HG03565 (cell line): Measurements from ENCODE around the gene NR3C1.
A peak's percentile ranks its signal among the peaks of the same experiment; 100 is the strongest.

ENCODE experiments used
- ATAC-seq: cut with Tn5 transposase; IDR thresholded peaks from one replicate; pipeline ENCODE4 v1.9.1; 2021; ENCODE audit warnings: mild to moderate bottlenecking, moderate library complexity; ENCODE audit not compliant: unreplicated experiment

NR3C1 gene

DNA sequence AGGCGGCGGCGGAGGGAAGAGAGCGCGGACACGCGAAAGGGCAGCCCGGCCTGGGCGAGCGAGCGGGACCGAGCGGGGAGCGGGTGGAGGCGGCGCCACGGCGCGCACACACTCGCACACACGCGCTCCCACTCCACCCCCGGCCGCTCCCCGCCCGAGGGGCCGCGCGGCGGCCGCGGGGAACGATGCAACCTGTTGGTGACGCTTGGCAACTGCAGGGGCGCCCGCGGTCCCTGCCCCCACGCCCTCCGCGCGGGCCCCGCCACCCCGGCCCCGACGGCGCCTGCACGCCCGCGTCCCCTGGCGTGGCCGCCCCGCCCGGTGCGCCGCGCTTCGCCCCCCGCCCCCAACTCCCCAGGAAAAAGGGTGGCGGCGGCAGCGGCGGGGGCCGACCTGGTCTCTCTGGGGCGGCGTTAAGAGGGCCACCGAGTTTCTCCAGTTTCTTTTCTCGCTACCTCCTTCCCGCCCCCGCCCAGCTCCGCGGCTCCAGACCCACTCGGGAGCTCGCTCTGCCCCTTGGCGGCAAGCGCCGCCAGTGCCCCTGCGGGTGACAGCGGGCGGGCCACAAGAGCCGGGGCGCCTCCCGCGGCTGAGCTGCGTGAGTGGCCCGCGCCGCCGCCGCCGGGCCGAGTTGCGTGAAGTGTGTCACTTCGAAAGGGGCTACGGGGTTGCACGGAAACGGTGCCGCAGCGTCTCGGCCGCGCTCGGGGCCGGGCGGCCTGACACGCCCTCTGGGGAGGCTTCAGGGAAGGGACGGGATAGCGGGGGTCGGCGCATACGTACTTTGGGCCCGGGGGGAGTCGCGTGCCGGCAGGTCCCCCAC, at the start of gene NR3C1:
Gene NR3C1 (minus strand): TSS at position 94 of the 823 bp plus-strand sequence. CDS start 2,847 bp downstream, outside the sequence.
- peak; percentile 56 for ATAC-seq

DNA sequence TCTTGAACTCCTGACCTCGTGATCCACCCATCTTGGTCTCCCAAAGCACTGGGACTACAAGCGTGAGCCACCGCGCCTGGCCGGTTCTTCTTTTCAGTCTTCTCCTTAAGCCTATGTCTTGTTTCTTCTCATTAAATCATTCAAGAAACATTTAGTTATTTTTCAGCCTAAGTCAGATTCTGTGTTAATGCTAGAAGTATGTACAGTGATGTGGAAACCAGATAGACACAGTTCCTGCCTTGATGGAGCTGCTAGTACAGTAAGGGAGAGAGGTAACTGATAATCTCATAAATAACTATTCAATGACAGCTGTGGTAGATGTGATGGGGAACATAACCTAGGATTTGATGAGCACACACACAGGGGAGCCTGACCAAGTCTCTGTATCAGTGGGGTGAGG, 46.3 kb upstream of the NR3C1 start:
- ATAC-seq, result no peak

DNA sequence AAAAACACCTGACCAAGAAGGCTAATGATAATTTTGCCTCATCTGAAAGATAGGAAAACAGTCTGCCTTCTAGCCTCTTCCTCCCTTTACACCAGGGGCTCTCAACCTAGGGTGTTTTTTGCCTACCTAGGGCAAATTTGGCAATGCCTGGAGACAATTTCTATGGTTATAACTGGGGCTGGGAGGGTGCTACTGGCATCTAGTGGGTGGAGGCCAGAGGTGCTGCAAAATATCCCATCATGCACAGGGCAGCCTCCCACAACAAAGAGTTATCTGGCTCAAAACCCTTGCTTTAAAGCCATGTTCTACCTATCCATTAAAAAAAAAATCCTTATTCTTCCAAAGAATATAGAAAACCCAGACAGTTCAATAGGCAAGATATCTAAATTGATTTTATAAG, 45.0 kb upstream of the NR3C1 start:
- ATAC-seq, result no peak

DNA sequence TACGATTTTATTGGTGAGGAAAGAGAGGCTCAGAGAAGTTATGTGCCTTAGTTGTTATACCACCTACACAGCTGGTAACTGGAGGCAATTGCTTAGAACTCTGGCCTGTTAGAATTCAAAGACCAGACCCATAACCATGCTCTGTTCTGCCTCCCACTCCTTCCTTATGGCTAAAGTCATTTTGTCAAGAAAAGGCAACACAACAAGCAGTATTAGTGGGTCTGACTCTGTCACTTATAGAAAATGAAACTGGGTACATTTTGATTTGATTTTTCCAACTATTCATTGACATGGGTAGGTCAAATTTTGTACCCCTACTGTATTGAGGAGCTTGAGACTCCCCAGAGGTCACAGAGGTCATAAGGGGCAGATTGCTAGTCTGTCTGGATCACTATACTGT, 44.5 kb upstream of the NR3C1 start:
- ATAC-seq, result no peak

DNA sequence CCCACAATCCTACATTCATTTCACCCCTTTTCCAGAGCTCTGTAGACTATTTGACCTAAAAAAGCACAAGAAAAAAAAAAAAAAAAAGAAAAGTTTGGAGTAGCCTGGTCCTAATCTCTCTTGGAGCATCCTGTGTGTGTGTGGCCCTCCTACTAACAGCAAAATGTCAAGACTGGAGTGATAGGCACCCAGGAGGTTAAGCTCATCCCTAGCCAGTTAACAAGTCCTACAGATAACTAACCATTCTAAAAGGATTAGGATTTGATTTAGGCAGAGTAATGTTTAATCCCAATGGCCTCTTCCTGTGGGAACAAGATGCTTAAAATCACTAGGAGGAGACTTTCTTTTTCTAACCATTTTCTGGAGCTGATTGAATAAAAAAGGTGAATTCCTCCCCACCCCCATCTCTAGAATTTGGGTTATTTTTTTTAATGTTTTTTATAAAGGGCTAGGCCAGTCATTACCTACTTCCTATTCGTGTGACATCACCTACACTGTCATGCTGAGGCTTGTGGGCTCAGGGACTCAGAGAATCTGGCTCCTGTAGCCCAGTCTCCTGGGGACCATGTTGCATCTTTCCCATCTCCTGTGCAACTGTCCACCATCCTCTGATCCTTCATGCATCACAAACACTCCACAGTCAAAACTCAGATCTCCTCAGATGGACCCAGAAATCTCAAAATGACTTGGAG, 43.2 kb upstream of the NR3C1 start:
- no peak for ATAC-seq

DNA sequence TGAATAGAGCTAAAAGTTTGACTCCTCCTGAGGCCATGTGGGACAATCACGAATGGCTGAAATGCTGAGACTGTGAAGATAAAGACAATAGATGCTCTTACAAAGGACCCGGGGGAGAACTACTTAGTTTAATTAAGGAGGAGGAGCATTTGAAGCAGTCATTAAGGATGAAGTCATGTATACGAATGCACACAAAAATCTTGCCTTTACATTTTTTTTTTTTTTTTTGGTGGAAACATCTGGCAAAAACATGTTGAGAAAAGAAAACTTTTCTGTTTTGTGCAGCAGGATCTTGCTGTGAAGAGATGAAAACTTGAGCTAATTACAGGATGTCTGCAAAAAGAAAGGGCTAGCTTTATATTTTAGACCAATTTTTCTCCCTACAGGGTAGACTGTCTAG, 42.3 kb upstream of the NR3C1 start:
- ATAC-seq, result no peak

DNA sequence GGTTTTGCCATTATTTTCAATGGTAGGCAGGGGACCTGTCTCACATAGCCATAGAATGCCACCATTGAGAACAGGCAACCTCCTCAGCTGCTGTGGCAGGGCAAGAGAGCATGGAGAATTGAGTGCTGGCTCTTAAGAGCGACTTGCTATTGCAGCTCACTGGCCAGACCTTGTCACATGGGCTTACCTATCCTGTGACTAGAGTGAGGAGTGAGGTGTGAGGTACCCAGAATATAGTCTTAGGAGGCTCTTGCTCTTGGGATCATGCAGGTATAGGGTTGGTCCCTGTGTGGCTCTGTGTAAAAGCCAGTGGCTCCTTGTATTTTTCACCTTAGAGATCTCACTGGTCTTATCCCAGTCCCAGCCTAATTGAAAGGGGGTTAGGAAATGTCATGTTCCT, 39.8 kb upstream of the NR3C1 start:
- ATAC-seq, result no peak

DNA sequence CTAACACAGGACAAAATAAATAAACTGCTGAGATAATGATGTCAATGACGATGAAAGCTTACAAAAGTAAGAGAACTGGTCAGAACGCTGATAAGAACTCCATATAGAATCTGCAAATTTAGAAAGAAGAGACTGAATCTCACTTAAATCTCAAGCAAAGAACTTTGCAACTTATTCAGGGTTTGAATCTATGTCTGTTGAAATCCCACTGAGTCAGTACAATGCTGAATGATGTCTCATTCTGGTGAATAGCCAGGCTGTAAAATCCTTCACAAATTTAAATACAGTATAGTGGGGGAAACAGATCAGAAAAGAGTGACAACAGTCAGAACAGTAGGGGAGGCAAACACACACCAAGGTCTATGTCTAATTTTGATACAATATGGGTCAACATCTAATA, 38.9 kb upstream of the NR3C1 start:
- ATAC-seq, result no peak

DNA sequence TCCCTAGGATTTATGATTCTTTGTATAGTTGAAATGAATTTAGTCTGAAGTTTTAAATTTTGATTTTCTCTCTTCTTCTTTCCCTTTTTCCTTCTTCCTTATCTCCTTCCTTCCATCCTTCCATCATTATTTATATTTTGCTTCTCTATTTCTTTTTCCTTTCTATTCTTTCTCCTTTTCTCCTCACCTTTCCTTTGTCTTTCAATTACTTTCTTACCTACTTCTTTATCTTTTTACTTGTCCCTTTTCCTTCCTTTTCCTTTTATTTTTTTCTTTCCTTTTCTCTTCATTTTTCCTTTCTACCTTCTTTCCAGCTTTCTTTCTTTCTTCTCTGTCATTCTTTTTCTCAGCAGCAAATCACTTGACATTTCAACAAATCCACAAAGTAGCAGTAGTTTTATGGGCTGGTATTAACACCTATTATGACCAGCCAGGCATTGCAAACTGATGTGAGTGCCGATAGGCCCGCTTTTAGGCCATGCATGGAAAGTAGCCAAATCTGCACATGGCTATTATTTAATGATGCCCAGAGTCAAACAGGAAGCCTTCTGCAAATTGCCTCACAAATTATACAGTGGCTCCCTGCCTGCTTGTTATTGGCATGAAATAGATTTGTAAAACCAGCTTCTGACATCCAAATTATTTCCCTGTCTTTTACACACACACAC, 37.1 kb upstream of the NR3C1 start:
- no peak for ATAC-seq

DNA sequence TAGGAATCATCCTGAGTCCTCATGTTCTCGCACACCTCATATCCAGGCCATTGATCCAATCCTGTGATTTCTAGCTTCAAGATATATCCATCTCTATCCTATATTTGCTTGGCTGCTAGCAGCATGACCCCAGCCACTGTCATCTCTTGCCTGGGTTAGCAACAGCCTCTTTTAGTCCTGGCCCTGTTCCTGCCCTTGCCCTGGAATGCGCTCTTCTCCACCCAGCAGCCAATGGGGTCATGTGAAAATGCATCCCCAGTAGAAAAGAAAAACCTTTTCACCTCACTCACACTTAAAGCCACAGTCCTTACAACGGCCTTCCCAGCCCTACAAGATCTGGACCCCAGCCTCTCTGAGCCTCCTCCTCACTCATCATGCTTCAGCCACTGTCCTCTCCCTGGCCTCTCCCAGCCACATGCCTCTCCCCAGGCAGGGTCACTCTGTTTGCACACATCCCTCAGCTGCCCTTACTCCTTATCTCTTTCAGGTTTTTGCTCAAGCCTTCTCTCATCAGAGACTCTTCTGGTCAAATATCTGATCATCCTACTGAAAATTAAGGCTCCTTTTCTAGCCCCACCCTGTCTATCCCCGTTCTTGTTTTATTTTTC, 34.3 kb upstream of the NR3C1 start:
- no peak for ATAC-seq

DNA sequence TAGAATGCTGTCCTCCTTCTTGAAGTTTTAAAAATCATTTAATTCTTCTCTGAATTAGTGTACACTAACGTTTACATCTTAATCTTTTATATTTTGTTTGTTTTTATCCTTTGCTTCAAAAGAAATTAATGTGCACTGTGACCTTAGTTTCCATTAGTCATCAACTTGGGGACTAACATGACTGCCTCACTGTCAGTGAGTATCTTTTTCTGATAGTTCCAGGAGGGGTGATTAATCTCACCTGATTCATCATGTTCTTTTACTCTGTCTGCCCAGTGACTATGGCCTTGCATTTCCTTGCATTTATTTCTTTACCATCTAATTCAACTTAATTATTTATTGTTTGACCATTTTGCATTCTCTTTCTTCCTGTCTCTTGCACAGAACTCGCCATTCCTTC, 33.4 kb upstream of the NR3C1 start:
- no peak for ATAC-seq

DNA sequence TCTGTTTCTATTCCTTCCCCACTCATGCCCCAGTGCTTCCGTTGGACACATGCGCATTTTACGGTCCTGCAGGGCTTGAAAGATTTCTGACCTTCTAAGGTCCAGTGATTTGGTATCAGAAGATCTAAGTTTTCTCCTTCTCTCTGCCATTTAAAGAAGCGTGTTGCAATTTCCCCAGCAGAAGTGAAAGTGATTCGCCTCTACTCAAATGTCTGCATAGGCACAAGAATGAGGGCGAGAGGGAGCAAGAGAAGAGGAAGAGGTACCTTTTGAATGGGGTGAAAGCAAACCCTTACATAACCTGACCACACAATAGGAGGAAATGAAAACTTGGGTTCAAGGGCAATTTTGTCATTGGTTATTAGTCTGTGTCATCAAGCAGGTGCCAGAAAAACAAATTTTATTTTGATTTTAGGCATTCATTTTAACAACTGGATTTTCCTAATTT, 31.7 kb upstream of the NR3C1 start:
- ATAC-seq, result peak; percentile 91

DNA sequence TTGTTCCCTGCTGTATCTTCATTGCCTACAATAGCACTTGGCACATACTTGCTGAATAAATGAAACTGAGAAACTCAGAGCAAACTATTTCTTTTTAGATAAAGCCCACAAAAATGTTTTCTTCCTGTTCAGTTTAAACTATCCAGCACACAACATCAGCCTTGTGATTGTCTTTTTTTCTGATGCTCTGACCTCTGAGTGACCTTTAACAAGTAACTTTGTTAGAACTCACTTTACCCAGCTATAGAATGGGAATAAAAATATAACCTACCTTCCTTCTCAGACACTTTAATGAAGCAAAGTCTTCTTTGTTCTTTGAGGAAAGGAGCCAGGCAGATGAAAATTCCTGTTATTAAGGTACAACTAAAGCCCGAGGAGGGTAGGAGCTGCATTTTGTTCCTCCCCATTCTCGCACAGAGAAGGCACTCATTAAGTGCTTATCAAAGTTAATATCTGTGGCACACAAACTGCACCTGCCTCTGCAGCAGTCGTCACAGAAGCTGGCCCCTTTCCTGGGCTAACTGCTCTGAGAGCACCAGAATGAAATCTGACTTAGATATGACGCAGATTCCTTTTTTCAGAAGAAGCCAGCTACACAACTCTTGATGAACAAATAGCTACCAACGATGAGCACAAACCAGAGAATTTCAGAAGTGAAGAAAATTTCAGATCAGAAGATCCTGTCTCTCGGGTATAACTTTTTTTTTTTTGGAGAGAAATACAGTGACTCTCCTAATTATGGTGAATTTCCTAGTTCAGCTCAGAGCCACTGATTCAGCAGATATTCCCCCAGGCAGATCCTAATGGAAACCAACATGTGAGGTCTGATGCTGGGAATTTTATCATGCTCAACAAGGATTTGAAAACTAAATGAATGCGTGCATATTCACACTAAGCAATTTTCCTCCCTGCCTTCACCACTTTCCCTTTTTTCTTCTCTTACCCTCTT, 31.0 kb upstream of the NR3C1 start:
- ATAC-seq, result no peak

DNA sequence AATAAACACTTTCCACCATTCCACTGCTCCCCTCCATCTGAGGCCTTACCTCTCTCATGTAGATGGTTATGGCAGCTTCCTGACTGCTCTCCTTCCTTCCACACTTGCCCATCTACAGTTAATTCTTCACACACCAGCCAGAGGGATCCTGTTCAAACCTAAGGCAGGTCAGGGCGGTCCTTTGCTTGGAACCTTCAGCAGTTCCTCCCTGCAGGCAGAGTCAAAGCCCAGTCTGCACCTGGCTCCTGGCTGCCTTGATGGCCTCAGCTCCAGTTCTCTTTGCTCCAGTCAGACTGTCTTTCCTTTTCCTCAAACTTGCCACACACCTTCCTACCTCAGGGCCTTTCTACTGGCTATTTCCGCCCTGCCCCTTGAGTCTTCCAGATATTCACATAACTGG, 30.2 kb upstream of the NR3C1 start:
- no peak for ATAC-seq

DNA sequence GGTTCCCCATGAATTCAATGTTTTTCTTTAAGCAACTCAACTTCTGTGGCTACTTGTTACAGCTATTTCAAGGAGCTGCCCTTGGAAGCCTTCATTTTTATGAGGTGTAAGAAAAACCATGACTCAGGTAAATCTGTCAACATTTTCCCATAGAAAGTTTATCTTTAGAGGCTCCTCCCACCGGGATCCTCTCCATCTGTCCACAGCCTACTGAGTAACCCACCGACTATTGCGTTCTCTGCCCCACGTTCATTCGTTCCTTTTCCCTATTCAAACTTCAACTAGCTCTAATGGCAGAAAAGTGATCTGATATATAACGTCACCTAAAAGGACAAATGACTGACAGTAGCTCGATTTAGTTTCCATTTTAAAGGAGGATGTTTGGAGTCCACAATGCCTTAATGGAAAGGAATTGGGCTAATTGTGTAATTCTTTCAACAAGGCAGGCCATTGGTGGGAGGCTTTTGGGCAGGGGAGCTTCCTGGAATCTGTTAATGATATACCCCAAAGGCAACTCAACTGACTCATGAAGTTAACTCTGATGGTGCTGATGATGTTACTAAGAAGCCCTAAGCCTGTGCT, 29.3 kb upstream of the NR3C1 start:
- no peak for ATAC-seq

DNA sequence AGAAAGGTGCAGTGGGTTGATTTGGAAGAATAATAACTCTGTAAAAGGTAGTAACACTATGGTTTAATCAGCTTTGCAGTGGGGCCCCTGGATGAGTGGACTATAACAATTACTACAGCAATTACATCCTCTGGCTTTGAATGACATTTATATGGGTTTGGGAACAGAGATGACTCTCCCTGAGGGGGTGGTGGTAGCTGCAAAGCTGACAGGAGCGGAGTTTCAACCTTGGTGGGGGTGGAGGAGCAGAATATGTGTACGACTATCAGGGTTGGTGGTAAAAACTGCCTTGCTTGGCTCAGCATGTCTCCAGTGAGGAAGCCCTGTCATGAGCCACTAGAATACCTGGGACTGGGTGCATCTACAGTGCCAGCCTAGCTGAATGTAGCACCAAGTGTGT, 28.3 kb upstream of the NR3C1 start:
- no peak for ATAC-seq

DNA sequence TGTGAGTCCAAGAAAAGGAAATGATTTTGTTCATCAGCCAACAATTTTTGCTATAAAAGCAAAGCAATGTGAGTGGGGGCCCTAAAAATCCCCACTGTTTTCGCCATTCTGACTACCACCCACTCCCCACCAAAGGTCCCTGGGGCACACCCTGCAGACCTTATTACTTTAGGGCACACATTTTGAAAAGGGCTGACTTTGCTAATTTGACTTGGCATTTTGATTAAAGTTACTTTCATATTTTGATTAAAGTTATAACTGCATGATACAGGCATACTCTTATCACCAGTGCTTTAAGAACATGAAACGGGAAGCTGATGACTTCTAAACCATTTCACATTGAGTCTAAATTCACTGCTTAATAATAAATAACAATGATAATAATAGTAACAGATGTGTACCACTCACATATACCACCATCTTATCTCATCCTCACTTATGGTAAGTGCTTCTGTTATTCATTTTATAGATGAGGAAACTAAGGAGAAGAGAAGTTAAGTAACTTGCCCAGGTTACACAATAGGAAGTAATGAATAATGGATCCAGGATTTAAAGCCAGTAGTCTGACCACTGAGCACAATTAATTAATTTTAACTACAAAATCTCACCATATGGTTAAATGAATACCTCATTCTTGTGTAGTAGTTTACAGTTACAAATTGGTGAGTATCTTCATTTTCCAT, 25.4 kb upstream of the NR3C1 start:
- no peak for ATAC-seq

DNA sequence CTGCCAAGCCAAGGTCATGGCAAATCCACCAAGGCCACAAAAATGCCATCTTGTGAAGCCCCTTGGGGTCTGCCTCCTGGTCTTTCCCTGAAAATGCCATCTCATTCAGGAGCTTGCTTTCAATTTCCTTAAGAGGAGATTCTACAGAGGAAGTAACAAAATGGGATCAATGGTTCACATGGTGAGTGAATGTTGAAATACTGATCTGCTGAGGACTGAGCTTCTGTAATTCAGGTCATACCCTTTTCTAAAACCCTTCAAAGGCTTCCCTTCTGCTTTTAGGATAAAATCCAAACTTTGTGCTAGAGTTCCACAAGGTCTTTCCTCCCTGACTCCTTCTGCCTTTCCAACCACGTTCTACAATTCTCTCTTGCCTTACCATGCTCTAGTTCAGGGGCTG, 24.7 kb upstream of the NR3C1 start:
- ATAC-seq, result no peak

DNA sequence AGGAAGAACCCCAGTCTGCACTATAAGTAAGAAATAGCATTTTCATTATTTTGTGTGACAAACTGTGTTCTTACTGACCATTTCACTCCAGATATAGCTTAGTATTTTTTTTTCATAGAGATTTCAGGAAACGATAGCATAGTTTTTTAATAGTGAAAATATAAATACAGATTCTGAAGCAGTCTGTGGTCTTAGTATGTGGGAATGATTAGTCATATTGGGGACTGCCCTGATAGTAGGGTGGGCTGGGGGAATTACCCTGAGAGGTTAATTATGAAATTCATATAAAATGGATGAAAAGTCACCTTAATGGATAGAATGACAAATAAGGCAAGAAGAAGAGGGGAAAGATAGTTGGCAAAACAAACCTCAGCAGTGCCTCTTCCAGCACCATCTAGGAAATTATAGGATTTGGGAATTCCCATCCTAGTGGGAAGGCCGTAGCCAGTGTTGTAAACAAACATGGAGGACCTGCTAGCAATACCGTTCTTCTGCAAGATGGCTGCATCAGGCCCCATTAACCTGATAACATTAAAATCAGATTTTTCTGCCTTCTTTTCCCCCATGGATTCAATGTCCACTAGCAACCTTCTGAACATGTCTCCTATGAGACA, 23.7 kb upstream of the NR3C1 start:
- peak; percentile 38 for ATAC-seq
